ENCODE measurements around the gene FKBP1B. TPM values are rescaled to one million over a fixed set of nuclear protein-coding genes. Genes with fewer than 3 reads are reported as not detected.
"Not testable (repeated sequence)": the region's sequence is repeated elsewhere in the genome, so short reads cannot be mapped to it uniquely, and the experiment has no call there.

The FKBP1B gene
- total RNA-seq, 1 donor from 2014 or later = 20.6 TPM

- no peak overlapping the region for H3K4me3 ChIP-seq (ENCODE audit: low read depth, low read length)
- TF ChIP-seq CTCF (conservative IDR thresholded peaks at IDR 0.05; ENCODE audit: low read depth, low read length) = no peak
- no peak for DNase-seq (ENCODE audit: low read depth)
Observed at GRCh38 chr2:24022975-24023575, 26.5 kb upstream of the FKBP1B start.

- H3K4me3 ChIP-seq (ENCODE audit: low read depth, low read length) = no peak overlapping the region
- no peak for TF ChIP-seq CTCF (conservative IDR thresholded peaks at IDR 0.05; ENCODE audit: low read depth, low read length)
- DNase-seq (ENCODE audit: low read depth) = no peak
Observed at GRCh38 chr2:24024018-24024417, 25.5 kb upstream of the FKBP1B start.

- no peak overlapping the region for H3K4me3 ChIP-seq (ENCODE audit: low read depth, low read length)
- DNase-seq (ENCODE audit: low read depth) = no peak
- no peak for TF ChIP-seq CTCF (conservative IDR thresholded peaks at IDR 0.05; ENCODE audit: low read depth, low read length)
Observed at GRCh38 chr2:24024996-24025663, 24.4 kb upstream of the FKBP1B start.

GRCh38 chr2:24026233-24026632 lies 23.3 kb upstream of the FKBP1B start:
- DNase-seq (ENCODE audit: low read depth) = no peak
- H3K4me3 ChIP-seq (ENCODE audit: low read depth, low read length) = no peak overlapping the region
- TF ChIP-seq CTCF (conservative IDR thresholded peaks at IDR 0.05; ENCODE audit: low read depth, low read length) = no peak

- H3K4me3 ChIP-seq (ENCODE audit: low read depth, low read length) = no peak overlapping the region
- DNase-seq (ENCODE audit: low read depth) = no peak
- no peak for TF ChIP-seq CTCF (conservative IDR thresholded peaks at IDR 0.05; ENCODE audit: low read depth, low read length)
Observed at GRCh38 chr2:24038786-24039499, 10.6 kb upstream of the FKBP1B start.

- no peak for DNase-seq (ENCODE audit: low read depth)
- H3K4me3 ChIP-seq (ENCODE audit: low read depth, low read length) = no peak overlapping the region
- no peak for TF ChIP-seq CTCF (conservative IDR thresholded peaks at IDR 0.05; ENCODE audit: low read depth, low read length)
Observed at GRCh38 chr2:24040511-24040910, 9.0 kb upstream of the FKBP1B start.

GRCh38 chr2:24043133-24043532 lies 6.4 kb upstream of the FKBP1B start:
- DNase-seq (ENCODE audit: low read depth); H3K4me3 ChIP-seq (ENCODE audit: low read depth, low read length): not testable (repeated sequence)
